HFFc6 (cell line): ENCODE results near the gene TTC21A. TPM values are rescaled to one million over a fixed set of nuclear protein-coding genes. Genes with fewer than 3 reads are reported as not detected.

ENCODE experiments used
- DNase-seq: peaks from one replicate; pipeline ENCODE4 v3.0.0-alpha.2; 2018
- H3K27ac Mint-ChIP-seq: 2 replicates; pipeline ENCODE4 v1.8.0; 2020; ENCODE audit warnings: mild to moderate bottlenecking, mixed read lengths
- H3K27me3 Mint-ChIP-seq: 2 replicates; pipeline ENCODE4 v1.8.0; 2021; ENCODE audit warnings: mild to moderate bottlenecking, moderate library complexity, mixed read lengths; ENCODE audit not compliant: insufficient read depth
- H3K36me3 Mint-ChIP-seq: 2 replicates; pipeline ENCODE4 v1.8.0; 2021; ENCODE audit warnings: low read depth, mixed read lengths
- H3K4me1 Mint-ChIP-seq: 2 replicates; pipeline ENCODE4 v1.8.0; 2020; ENCODE audit warnings: low read depth, mixed read lengths
- H3K4me3 Mint-ChIP-seq: 2 replicates; pipeline ENCODE4 v1.8.0; 2020; ENCODE audit warnings: mild to moderate bottlenecking, moderate library complexity, mixed read lengths
- H3K9me3 Mint-ChIP-seq: 2 replicates; pipeline ENCODE4 v1.8.0; 2020; ENCODE audit warnings: mild to moderate bottlenecking, mixed read lengths
- total RNA-seq, 6 experiments: library from RNA; stranded (reverse); fragmentation: NEBNext Ultra II Directional; extraction: Animal tissue kit (Norgen Biotek cat#: 25700); gene quantifications; 2 replicates in 1 of 6; 3 replicates in 5 of 6; pipeline ENCODE4 v1.2.3, GENCODE V29; 2021
- TF ChIP-seq, protein P1 (sequence below): fragments of 200-600 bp; sonication (generic); IDR thresholded peaks from 2 replicates; pipeline ENCODE4 v1.5.0; 2021; ENCODE audit warnings: antibody characterized with exemption, mild to moderate bottlenecking

Gene TTC21A
- total RNA-seq, 6 experiments from 2014 or later = 0.91 to 2.2 (median 1.8) TPM

- no peak overlapping the region for H3K4me3 Mint-ChIP-seq
- H3K27me3 Mint-ChIP-seq = no peaks in the 10 kb centered on the region; the same call in 1 of the 2 replicates
- TF ChIP-seq, protein P1, sequence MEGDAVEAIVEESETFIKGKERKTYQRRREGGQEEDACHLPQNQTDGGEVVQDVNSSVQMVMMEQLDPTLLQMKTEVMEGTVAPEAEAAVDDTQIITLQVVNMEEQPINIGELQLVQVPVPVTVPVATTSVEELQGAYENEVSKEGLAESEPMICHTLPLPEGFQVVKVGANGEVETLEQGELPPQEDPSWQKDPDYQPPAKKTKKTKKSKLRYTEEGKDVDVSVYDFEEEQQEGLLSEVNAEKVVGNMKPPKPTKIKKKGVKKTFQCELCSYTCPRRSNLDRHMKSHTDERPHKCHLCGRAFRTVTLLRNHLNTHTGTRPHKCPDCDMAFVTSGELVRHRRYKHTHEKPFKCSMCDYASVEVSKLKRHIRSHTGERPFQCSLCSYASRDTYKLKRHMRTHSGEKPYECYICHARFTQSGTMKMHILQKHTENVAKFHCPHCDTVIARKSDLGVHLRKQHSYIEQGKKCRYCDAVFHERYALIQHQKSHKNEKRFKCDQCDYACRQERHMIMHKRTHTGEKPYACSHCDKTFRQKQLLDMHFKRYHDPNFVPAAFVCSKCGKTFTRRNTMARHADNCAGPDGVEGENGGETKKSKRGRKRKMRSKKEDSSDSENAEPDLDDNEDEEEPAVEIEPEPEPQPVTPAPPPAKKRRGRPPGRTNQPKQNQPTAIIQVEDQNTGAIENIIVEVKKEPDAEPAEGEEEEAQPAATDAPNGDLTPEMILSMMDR = no peak
- no peak overlapping the region for H3K27ac Mint-ChIP-seq
- no peaks in the 10 kb centered on the region for H3K9me3 Mint-ChIP-seq
- no peak for DNase-seq
- no peaks in the 10 kb centered on the region for H3K36me3 Mint-ChIP-seq
- peaks cover 17% of the 10 kb centered on the region for H3K4me1 Mint-ChIP-seq
Measured at GRCh38 chr3:39130693-39131265, 23.3 kb downstream of the TTC21A start.

DNA sequence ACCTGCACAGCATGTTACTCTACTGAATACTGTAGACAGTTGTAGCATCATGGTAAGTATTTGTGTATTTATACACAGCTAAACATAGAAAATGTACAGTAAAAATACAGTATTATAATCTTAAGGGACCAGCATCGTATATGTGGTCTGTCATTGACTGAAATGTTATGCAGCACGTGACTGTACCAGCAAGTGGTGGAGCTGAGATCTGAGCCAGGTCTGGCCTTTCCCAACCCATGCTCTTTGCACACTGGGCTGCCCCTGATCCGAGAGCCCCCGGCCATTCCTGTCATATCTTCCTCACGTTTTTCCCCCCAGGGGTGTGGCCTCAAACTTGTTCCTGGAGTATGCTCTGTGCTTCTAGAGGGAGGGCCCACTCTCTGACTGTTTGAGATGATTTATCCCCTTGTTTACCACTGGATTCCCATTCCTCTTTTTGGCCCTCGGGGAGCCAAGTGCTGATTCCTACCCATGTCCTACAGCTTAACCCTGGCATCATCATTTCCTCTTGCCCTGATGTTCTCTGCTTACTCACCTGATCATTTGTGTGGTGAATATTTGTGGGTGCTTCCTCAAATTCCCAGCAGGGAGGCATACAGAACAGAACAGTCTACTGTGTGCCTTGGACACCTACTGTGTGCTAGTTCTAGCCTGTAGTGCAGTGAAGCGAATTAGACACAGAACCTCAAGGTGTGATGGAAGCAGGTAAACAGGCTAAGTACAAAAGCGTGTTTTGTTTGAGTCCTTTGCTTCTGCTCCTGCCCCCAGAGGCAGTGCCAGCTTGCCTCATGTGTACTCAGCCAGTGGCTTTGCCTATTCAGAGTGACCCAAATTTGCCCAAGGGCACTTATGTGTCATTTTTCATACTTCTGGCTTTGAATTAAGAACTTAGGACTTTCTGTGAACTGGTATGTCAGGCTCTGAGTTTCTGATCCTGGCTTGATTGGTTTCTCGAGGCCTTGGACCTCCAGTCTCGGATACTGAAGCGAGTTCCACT lies 24.9 kb downstream of the TTC21A start:
- peaks cover 6% of the 10 kb centered on the region; the same call in 1 of the 2 replicates for H3K4me1 Mint-ChIP-seq
- DNase-seq = no peak
- TF ChIP-seq, protein P1 = no peak
- no peaks in the 10 kb centered on the region; the same call in 1 of the 2 replicates for H3K27me3 Mint-ChIP-seq
- H3K36me3 Mint-ChIP-seq = no peaks in the 10 kb centered on the region
- no peak overlapping the region for H3K4me3 Mint-ChIP-seq
- H3K9me3 Mint-ChIP-seq = no peaks in the 10 kb centered on the region
- no peak overlapping the region for H3K27ac Mint-ChIP-seq

DNA sequence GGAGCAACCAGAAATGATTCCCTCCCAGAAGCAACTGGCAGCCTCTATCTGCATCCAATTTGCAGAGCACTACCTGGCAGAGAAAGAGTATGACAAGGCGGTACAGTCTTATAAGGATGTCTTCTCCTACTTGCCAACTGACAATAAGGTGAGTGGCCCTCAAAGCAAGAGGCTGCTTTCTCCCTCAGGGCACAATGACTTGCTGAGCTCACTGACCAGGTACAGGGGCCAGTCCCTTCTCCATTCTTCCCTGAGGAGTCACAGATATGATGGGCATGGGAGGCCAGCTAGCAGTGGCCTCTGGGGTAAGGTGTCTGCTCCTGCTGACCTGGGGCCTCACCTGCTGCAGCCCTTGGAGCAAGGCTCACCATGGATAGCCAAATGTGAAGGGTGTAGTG lies 25.6 kb downstream of the TTC21A start:
- DNase-seq = no peak
- TF ChIP-seq, protein P1 = no peak
- H3K4me3 Mint-ChIP-seq = no peak overlapping the region
- no peak overlapping the region for H3K27ac Mint-ChIP-seq
- H3K4me1 Mint-ChIP-seq = peaks cover 6% of the 10 kb centered on the region; the same call in 1 of the 2 replicates
- H3K27me3 Mint-ChIP-seq = no peaks in the 10 kb centered on the region; the same call in 1 of the 2 replicates
- no peaks in the 10 kb centered on the region for H3K36me3 Mint-ChIP-seq
- H3K9me3 Mint-ChIP-seq = no peaks in the 10 kb centered on the region

- H3K27ac Mint-ChIP-seq = no peak overlapping the region
- peaks cover 11% of the 10 kb centered on the region for H3K4me1 Mint-ChIP-seq
- H3K9me3 Mint-ChIP-seq = no peaks in the 10 kb centered on the region
- H3K27me3 Mint-ChIP-seq = no peaks in the 10 kb centered on the region; the same call in none of the 2 replicates
- no peak overlapping the region for H3K4me3 Mint-ChIP-seq
- TF ChIP-seq, protein P1 = no peak
- H3K36me3 Mint-ChIP-seq = peaks cover 4% of the 10 kb centered on the region; the same call in 1 of the 2 replicates
- DNase-seq = no peak
Measured at GRCh38 chr3:39133822-39134221, 26.3 kb downstream of the TTC21A start.

DNA sequence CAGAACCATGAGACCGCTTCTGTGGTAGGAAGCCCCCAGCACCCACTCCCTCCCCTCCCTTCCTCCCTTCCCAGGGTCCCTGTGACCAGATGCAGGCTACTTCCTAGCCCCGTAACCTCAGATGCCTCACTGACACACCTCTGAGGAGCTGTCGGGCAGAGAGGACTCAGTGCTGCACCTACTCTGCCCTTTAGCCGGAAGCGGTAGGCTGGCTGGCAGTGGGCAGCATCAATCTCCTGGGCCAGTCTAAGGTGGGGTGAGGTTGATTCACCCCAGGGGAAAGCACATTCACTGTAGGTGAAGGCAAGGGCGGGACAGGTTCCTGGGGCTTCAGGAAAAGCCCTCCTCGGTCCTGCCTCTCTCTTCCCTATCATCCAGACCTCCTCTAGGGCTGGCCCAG lies 26.8 kb downstream of the TTC21A start:
- Mint-ChIP-seq H3K9me3 (no peaks in the 10 kb centered on the region), H3K27me3 (no peaks in the 10 kb centered on the region; the same call in none of the 2 replicates), H3K4me3 (no peak overlapping the region), H3K36me3 (peaks cover 4% of the 10 kb centered on the region; the same call in 1 of the 2 replicates), H3K4me1 (peaks cover 16% of the 10 kb centered on the region), H3K27ac (no peak overlapping the region)
- TF ChIP-seq, protein P1 = no peak
- DNase-seq = no peak
